ENCODE data around the gene TSPAN8.
"Not testable (repeated sequence)": the region's sequence is repeated elsewhere in the genome, so short reads cannot be mapped to it uniquely, and the experiment has no call there.

Gene TSPAN8

GRCh38 chr12:71157601-71158233 is at the start of gene TSPAN8:
TSS of gene TSPAN8 (minus strand) at chr12:71157999. CDS start at chr12:71157678, 321 bp downstream.
- DNase-seq (ENCODE audit: low read depth in 2 of 2), result no peak

DNA sequence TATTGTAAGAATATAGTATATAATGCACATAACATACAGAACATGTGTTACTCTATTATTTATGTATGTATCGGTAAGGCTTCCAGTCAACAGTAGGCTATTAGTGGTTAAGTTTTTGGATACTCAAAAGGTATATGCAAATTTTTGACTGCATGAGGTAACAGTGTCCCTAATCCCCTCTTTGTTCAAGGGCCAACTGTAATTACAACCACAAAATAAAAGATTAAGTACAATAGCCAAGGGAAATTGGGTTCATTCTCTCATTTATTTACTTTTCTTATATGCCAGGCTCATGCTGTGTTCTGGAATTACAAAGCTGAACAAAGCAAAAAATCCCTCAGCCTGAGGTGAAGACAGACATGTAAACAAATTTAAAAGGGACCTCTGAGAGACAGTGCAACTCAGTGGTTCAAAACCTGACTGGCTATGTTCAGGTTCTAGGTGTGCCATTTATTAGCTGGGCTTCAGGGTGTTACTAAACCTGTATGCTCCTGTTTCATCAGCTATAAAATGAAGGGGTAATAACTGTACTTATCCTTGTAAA is 43.4 kb upstream of the TSPAN8 start:
- DNase-seq (ENCODE audit: low read depth in 2 of 2), result no peak

DNA sequence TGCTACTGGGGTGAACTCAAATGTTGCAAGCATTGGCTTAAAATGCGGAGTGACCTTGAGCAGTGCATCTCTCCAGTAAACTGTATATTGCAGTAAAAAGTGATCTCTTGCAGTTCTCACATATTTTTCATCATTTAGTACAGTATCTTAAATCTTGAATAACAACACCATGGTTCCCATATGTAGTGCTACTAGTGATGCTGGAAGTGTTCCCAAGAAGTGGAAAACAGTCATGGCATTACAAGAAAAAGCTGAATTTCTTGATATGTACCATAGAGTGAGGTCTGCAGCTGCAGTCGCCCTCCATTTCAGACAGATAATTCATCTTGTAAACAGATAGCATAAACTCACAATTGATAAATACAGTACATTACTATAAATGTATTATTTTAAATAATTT is 42.9 kb upstream of the TSPAN8 start:
- no peak for DNase-seq (ENCODE audit: low read depth in 2 of 2)

DNA sequence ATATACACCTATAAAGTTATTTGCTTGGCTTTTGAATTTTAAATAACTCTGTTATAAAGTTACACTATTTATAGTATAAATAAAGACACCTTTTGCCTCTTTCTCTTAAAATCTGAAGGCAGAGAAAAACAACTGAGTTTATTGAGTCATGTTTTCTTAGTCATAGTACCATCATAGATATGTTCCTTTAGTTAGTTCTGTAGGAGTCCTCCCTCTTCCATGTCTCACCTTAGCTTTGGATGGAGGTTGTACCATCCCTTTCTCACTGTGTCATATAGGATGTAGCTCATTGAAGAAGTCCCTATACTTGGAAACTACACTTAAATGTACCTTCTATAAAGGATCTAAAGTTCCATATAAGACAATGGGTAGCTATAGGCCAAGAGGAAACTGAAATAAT is 39.7 kb upstream of the TSPAN8 start:
- no peak for DNase-seq (ENCODE audit: low read depth in 2 of 2)

GRCh38 chr12:71195338-71195896 is 37.6 kb upstream of the TSPAN8 start:
- DNase-seq (ENCODE audit: low read depth in 2 of 2), result no peak

DNA sequence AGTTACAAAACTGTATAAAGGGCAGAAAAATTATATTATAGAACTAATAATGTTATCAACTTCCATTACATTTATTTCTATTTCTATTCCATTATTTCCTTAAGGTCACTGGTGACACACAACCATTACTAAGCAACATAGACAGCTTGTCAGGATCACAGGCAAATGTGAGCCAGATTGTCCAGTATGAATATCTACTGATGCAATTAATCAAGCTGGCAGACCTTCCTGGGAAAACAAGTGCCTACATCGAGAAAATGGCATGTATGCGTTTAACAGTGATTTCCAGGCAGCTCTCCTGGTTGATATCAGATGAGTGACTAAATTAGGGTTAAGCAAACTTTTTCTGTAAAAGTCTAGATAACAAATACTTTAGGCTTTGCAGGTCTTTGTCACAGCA is 36.9 kb upstream of the TSPAN8 start:
- no peak for DNase-seq (ENCODE audit: low read depth in 2 of 2)

GRCh38 chr12:71193041-71193440 is 35.2 kb upstream of the TSPAN8 start:
- DNase-seq (ENCODE audit: low read depth in 2 of 2), result no peak

- DNase-seq (ENCODE audit: low read depth in 2 of 2), result no peak
These were observed 33.9 kb upstream of the TSPAN8 start for GRCh38 chr12:71191509-71192196.

DNA sequence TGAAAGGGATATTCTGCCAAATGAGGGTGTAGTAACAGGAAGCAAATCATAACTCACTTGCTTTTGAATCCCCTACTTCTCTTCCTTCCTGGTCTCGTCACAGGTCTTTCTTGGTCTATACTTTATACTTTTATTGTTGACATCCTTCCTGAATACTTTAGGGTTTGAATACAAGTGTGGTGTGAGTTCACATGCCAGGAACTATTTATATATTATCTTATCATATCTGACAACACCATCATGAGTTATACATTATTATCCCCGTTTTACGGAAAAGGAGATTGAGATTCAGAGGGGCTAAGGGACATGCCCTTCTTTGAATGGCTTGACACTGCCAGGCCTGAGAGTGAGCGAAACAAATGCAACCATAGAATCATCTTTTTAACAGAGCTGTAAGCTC is 33.0 kb upstream of the TSPAN8 start:
- no peak for DNase-seq (ENCODE audit: low read depth in 2 of 2)

- no peak for DNase-seq (ENCODE audit: low read depth in 2 of 2)
These were observed 29.6 kb upstream of the TSPAN8 start for GRCh38 chr12:71187379-71187778.

GRCh38 chr12:71186571-71187288 is 28.9 kb upstream of the TSPAN8 start:
- DNase-seq (ENCODE audit: low read depth in 2 of 2), result no peak

GRCh38 chr12:71183846-71184245 is 26.0 kb upstream of the TSPAN8 start:
- DNase-seq (ENCODE audit: low read depth in 2 of 2), result no peak

DNA sequence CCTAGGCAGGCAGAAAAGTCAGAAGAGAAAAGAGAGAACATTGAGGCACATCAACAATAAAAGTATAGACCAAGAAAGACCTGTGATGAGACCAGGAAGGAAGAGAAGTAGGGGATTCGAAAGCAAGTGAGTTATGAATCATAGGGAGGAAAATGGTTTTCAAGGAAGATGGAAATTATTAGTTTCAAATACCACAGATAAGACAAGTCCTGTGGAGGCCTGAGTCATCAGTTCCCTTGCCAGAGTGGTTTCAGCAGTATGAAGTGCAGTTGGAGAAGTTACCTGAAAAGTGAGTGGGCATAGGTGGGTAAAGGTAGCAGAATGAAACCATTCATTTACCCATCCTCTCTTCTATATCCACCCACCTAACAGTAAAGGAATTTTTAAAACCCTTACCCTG is 25.2 kb upstream of the TSPAN8 start:
- DNase-seq (ENCODE audit: low read depth in 2 of 2), result no peak

- DNase-seq (ENCODE audit: low read depth in 2 of 2), result no peak
These were observed 20.4 kb upstream of the TSPAN8 start for GRCh38 chr12:71178162-71178561.

DNA sequence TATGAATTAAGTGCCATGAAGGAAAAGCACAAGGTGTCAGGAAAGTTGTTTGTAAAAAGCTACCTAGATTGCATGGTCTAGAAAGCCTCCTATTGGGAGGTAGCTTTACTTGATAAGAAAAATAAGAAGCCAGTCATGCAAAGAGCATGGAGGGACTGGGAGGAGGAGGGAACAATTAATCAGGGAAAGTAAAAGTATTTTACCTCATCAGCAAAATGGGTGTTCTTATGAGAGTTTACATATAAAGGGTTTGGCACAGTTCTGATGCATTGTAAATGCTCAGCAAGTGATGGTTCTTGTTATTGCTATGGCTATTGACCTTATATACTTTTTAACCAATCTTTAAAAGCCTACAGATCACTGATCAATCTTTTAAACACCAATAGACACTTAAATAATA is 17.0 kb upstream of the TSPAN8 start:
- DNase-seq (ENCODE audit: low read depth in 2 of 2), result no peak

DNA sequence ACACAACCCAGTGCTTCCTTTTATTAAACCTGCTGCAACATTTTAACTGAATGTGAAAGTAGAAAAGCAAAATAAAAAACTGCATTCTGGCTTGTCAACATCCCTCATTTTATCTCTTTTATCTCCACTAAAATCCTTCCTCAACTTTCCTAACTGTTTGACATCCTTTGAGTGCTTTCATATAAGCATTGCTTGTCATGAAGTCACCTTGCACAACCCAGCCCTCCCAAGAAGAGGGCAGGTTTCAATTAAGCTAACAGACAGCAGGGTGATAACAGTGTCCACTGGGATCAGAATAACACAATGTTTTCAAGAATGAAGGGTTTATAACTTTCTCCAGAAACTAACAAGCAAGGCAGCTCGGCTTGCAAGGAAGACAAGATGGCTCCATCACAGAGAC is 16.3 kb upstream of the TSPAN8 start:
- DNase-seq (ENCODE audit: low read depth in 2 of 2), result no peak

DNA sequence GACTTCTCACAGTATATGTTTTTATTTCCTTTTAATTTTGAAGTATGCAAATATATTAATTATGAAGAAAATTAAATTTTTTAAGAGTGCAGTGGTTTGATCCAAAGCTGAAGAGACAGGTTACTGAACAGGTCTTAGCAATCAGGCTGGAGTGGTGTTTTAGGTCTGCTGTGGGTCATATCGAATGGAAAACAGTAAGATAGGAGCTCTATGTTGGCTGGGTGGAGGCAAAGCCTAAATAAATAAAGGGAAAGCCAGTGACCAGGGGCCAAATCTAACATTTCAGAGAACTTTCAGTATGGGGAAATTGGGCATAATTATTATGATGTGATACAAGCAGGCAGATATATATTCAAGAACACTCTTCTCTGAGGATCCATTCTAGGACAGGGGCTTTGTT is 12.7 kb upstream of the TSPAN8 start:
- DNase-seq (ENCODE audit: low read depth in 2 of 2), result no peak

GRCh38 chr12:71169286-71169685 is 11.5 kb upstream of the TSPAN8 start:
- DNase-seq (ENCODE audit: low read depth in 2 of 2), result no peak

DNA sequence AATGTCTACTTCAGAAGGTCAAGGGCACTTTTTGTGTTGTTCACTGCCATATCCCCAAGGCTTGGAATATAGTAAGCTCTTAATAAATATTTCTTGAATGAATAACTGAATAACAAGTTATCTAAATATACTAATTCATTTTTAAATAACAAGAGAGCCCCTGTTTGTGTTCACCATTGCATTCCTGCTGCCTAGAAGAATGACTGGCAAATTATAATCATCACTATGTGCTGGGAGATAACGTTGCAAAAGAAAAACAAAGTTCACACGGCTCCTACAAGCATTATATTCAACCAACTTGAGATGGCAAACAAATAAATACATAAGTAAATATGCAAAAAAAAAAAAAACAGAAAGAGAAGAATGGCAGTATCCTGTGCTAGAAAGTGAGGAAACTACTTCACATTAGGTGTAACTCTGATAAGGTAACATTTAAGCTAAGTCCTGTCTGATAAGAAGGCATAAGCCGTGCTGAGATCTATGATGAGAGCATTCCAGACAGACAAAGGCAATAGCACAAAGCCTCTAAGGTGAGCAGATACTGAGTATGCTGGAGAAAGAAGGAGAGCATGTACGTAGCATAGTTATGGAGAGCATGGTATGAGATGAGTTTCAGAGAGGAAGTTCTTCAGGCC is 9.2 kb upstream of the TSPAN8 start:
- no peak for DNase-seq (ENCODE audit: low read depth in 2 of 2)

- DNase-seq (ENCODE audit: low read depth in 2 of 2), result no peak
These were observed 8.5 kb upstream of the TSPAN8 start for GRCh38 chr12:71166280-71166679.

DNA sequence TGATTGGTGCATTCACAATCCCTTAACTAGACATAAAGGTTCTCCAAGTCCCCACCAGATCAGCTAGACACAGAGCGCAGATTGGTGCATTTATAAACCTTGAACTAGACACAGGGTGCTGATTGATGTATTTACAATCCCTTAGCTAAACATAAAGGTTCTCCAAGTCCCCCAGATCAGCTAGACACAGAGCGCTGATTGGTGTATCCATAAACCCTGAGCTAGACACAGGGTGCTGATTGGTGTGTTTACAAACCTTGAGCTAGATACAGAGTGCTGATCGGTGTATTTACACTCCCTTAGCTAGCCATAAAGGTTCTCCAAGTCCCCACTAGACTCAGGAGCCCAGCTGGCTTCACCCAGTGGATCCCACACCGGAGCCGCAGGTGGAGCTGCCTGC is 8.0 kb upstream of the TSPAN8 start:
- DNase-seq (ENCODE audit: low read depth in 2 of 2), result not testable (repeated sequence)
